Measurements from ENCODE around the gene FNBP1L. TPM values are rescaled to one million over a fixed set of nuclear protein-coding genes. Genes with fewer than 3 reads are reported as not detected.

The FNBP1L gene
- total and polyA plus RNA-seq, 2 of the 8 experiments (the other 6 are each of a cell fraction or from before 2014, with no cell fraction given), result 48.9 to 95.9 TPM

DNA sequence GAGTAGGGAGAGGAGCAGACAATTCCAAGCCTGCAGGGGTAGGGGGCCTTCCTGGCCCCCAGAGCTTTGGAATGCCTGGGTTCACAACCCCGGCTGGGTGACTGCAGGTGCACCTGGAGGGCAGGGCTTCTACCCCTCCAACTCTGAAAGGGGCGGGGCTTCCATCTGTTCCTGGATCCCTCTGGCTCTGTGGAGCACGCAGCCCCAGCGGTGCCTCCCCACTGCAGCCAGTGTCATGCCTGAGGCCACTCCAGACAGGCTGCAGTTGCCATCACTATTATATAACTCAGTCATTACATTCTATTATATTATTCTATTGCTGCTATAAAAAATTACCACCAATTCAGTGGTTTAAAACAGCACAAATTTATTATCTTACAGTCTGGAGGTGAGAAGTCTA lies 12.5 kb upstream of the FNBP1L start:
- no peak overlapping the region for H3K23ac ChIP-seq (ENCODE audit: insufficient read length)
- H2BK15ac ChIP-seq (ENCODE audit: low read length), result 0 out of 2 replicates have a peak overlapping the region, but pooled peaks have one; percentile 22
- H2BK5ac ChIP-seq (ENCODE audit: low read depth, low read length), result no peak overlapping the region
- H2BK20ac ChIP-seq (ENCODE audit: low read length), result no peak overlapping the region
- no peak for DNase-seq (ENCODE audit: low read depth in 1 of 2, low spot score in 2 of 2)
- no peaks in the 10 kb centered on the region; a peak in 1 of 7 replicates for H3K4me1 ChIP-seq (replicated peaks in 1 of 4; ENCODE audit: control insufficient read depth in 3 of 4, insufficient read depth in 4 of 4, low read length in 3 of 4)
- WGBS, 2 experiments (ENCODE audit: extremely low coverage in 1 of 2, insufficient coverage in 1 of 2, insufficient read length in 1 of 2, insufficient replicate concordance in 2 of 2, low coverage in 1 of 2, low lambda C conversion rate in 2 of 2, missing lambda C conversion rate in 1 of 2), result 93% methylated on average over 4 of the region's 4 CpGs; no CpG with 5 or more reads in 1 of the 2 experiments
- H3K9ac ChIP-seq (replicated peaks in 1 of 4; ENCODE audit: extremely low read depth in 1 of 4, low read depth in 3 of 4, low read length in 3 of 4), result no peak overlapping the region
- H4K91ac ChIP-seq (replicated peaks; ENCODE audit: insufficient read length, low read length), result no peak overlapping the region
- TF ChIP-seq ATF3 (IDR thresholded peaks at IDR 0.05; ENCODE audit: insufficient read depth, low read depth, low read length) (no peak), MAFK (IDR thresholded peaks at IDR 0.05; ENCODE audit: low read depth, low read length) (no peak), KDM5A (IDR thresholded peaks at IDR 0.05; ENCODE audit: low read length) (no peak), BACH1 (IDR thresholded peaks at IDR 0.05; ENCODE audit: low read length) (no peak), SRF (IDR thresholded peaks at IDR 0.05; ENCODE audit: low read depth, low read length) (no peak), GTF2F1 (IDR thresholded peaks at IDR 0.05; ENCODE audit: borderline replicate concordance, low read depth, low read length) (no peak), JUN (IDR thresholded peaks at IDR 0.05; ENCODE audit: low read depth, low read length) (no peak), BRCA1 (IDR thresholded peaks at IDR 0.05; ENCODE audit: low read depth, low read length) (no peak)
- TF ChIP-seq, protein P1, sequence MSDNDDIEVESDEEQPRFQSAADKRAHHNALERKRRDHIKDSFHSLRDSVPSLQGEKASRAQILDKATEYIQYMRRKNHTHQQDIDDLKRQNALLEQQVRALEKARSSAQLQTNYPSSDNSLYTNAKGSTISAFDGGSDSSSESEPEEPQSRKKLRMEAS (IDR thresholded peaks at IDR 0.05), result no peak
- no peak overlapping the region for H3K4me2 ChIP-seq (ENCODE audit: insufficient read depth in 1 of 2, low read depth in 2 of 2, low read length in 2 of 2)
- H3K9me3 ChIP-seq (ENCODE audit: insufficient read depth in 2 of 2, low read depth in 1 of 2, low read length in 1 of 2), result peaks cover 15 to 20% of the 10 kb centered on the region in 2 experiments; a peak in 3 of 4 replicates
- no peak overlapping the region for H3K14ac ChIP-seq (ENCODE audit: insufficient read length)
- no peaks in the 10 kb centered on the region; a peak in 1 of 8 replicates for H3K36me3 ChIP-seq (ENCODE audit: control insufficient read depth in 2 of 4, insufficient read depth in 4 of 4, low read length in 3 of 4)
- ChIA-PET CTCF (ENCODE audit: partially characterized antibody) (interaction anchor here (0.6 to 1.7 kb wide), 8 partner anchors 8 to 194 kb away, joined by 3 to 7 read pairs (median 3); no protein-coding TSS in a partner anchor), POLR2A (ENCODE audit: partially characterized antibody) (interaction anchor here (2.0 to 2.4 kb wide), 2 partner anchors 10 to 12 kb away, joined by 5 to 12 read pairs; partner anchors contain the start of gene FNBP1L)
- H2AFZ ChIP-seq (ENCODE audit: low read length), result no peak overlapping the region
- no peak for FAIRE-seq
- no peak overlapping the region for H3K56ac ChIP-seq (replicated peaks; ENCODE audit: insufficient read length, low read depth, low read length)
- H2BK12ac ChIP-seq (ENCODE audit: low read depth, low read length), result no peak overlapping the region
- H3K18ac ChIP-seq (ENCODE audit: extremely low read depth, low read length), result no peak overlapping the region
- no peaks in the 10 kb centered on the region for H3K79me2 ChIP-seq (ENCODE audit: control insufficient read depth in 1 of 2, insufficient read depth in 2 of 2, low read length in 2 of 2)
- no peak overlapping the region; the same call in 1 of the 2 replicates for H4K8ac ChIP-seq (ENCODE audit: extremely low read depth, insufficient read depth, low read length)
- no peaks in the 10 kb centered on the region for H3K27me3 ChIP-seq (replicated peaks in 1 of 4; ENCODE audit: control insufficient read depth in 3 of 4, extremely low read depth in 1 of 4, insufficient read depth in 3 of 4, low read length in 3 of 4)
- no peaks in the 10 kb centered on the region for H3K23me2 ChIP-seq (ENCODE audit: low read depth, low read length)
- H2AK5ac ChIP-seq (ENCODE audit: low read depth, low read length), result no peak overlapping the region
- no peaks in the 10 kb centered on the region for H3K79me1 ChIP-seq (ENCODE audit: low read depth, low read length)
- no peak overlapping the region for H3K27ac ChIP-seq (ENCODE audit: low read depth, low read length)
- H4K5ac ChIP-seq (ENCODE audit: insufficient read length, low read depth, low read length), result no peak overlapping the region
- H2BK120ac ChIP-seq (replicated peaks; ENCODE audit: low read depth, low read length), result no peak overlapping the region
- no peak overlapping the region for H3K4ac ChIP-seq (replicated peaks; ENCODE audit: insufficient read length, low read depth, low read length)
- H3K4me3 ChIP-seq (ENCODE audit: extremely low read depth in 1 of 4, insufficient read depth in 2 of 4, low read depth in 3 of 4, low read length in 4 of 4), result no peak overlapping the region
- H4K20me1 ChIP-seq (replicated peaks in 1 of 2; ENCODE audit: control insufficient read depth in 1 of 2, insufficient read depth in 2 of 2, low read length in 2 of 2), result no peaks in the 10 kb centered on the region

Data from H1 (cell line).